Coronary artery (tissue), 2 donors: Measurements from ENCODE around the gene SEMA3F.

Experiments
- DNase-seq: peaks from one replicate; pipeline ENCODE4 v3.0.0-alpha.2; 2017; ENCODE audit warnings: low spot score
- H3K27ac ChIP-seq, 2 donors: fragments of 200-600 bp; sonication (generic); one replicate each; pipeline ENCODE4 v1.5.1; 2016 to 2019
- H3K4me3 ChIP-seq: fragments of 200-600 bp; sonication (generic); 2 replicates; pipeline ENCODE4 v1.5.1; 2016; ENCODE audit warnings: mild to moderate bottlenecking, moderate library complexity
- TF ChIP-seq, protein P1 (sequence below): fragments of 200-600 bp; sonication (generic); IDR thresholded peaks from one replicate; pipeline ENCODE4 v1.5.1; 2019; ENCODE audit warnings: antibody characterized with exemption

The SEMA3F gene

DNA sequence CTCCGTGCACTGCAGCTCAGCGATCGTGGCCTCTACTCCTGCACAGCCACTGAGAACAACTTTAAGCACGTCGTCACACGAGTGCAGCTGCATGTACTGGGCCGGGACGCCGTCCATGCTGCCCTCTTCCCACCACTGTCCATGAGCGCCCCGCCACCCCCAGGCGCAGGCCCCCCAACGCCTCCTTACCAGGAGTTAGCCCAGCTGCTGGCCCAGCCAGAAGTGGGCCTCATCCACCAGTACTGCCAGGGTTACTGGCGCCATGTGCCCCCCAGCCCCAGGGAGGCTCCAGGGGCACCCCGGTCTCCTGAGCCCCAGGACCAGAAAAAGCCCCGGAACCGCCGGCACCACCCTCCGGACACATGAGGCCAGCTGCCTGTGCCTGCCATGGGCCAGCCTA is 32.6 kb downstream of the SEMA3F start:
- TF ChIP-seq, protein P1, sequence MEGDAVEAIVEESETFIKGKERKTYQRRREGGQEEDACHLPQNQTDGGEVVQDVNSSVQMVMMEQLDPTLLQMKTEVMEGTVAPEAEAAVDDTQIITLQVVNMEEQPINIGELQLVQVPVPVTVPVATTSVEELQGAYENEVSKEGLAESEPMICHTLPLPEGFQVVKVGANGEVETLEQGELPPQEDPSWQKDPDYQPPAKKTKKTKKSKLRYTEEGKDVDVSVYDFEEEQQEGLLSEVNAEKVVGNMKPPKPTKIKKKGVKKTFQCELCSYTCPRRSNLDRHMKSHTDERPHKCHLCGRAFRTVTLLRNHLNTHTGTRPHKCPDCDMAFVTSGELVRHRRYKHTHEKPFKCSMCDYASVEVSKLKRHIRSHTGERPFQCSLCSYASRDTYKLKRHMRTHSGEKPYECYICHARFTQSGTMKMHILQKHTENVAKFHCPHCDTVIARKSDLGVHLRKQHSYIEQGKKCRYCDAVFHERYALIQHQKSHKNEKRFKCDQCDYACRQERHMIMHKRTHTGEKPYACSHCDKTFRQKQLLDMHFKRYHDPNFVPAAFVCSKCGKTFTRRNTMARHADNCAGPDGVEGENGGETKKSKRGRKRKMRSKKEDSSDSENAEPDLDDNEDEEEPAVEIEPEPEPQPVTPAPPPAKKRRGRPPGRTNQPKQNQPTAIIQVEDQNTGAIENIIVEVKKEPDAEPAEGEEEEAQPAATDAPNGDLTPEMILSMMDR = no peak
- no peak for DNase-seq
- Histone ChIP-seq H3K4me3 (no peak overlapping the region), H3K27ac (no peak overlapping the region)

DNA sequence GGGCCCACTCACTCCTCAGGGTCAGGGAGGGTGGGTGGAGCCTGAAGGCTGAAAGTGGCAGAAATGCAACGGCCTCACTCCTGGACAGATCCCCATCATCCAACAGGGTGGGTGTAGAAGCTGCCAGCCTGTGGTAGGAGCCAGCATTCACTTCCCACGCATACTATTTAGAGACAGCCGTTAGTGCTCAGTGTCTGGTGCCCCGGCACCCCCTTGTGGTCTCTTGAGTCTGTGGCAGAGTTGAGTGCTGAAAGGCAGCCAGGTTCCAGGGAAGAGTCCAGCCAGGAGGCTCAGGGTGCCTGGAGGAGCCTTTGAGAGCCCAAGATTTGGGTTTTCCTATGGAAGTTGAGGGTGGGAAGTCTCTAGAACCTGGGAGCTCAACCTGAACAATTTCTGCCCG is 34.1 kb downstream of the SEMA3F start:
- peak; percentile 85 for DNase-seq
- TF ChIP-seq, protein P1 = peak; percentile 76
- Histone ChIP-seq H3K4me3 (no peak overlapping the region), H3K27ac (peak overlapping the region in 1 of 2 donors; percentile 4)

DNA sequence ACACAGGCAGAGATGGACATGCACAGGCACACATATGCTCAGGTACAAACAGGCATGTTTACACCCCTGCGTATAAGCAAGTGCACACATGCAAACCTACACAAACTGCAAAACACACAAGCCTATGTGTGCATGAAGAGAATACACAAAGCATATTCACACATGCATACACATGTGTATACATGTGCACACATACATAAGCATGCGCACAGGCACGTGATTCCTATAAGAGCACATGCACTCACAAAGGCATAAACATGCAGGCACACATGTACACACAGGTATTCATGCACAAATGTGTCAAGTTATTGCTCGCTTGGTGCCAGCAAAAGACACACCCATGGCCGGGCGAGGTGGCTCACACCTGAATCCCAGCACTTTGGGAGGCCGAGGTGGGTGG is 34.9 kb downstream of the SEMA3F start:
- DNase-seq = no peak
- Histone ChIP-seq H3K4me3 (no peak overlapping the region), H3K27ac (no peak overlapping the region)
- TF ChIP-seq, protein P1 = no peak

DNA sequence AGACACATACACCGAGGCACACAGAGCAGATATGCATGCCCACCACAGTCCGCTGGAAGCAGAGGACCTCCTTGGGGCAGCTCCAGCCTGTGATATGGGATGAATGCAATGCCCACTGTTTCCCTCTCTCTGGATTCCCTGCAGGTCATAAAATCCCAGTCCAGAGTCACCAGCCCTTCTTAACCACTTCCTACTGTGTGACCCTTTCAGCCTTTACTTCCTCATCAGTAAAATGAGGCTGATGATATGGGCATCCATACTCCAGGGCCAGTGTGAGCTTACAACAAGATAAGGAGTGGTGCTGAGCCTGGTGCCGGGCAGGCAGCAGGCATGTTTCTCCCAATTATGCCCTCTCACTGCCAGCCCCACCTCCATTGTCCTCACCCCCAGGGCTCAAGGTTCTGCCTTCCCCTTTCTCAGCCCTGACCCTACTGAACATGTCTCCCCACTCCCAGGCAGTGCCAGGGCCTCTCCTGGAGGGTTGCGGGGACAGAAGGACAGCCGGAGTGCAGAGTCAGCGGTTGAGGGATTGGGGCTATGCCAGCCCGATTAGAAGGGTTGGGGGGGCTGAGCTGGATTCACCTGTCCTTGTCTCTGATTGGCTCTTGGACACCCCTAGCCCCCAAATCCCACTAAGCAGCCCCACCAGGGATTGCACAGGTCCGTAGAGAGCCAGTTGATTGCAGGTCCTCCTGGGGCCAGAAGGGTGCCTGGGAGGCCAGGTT is 36.0 kb downstream of the SEMA3F start, which contains the start of gene GNAT1:
Gene GNAT1, plus strand, starts transcription at position 675 of the 725 bp plus-strand sequence. CDS start 116 bp downstream, outside the sequence.
- Histone ChIP-seq H3K4me3 (no peak within 1 kb of the TSS), H3K27ac (no peak within 1 kb of the TSS)
- TF ChIP-seq, protein P1 = no peak
- DNase-seq = no peak

DNA sequence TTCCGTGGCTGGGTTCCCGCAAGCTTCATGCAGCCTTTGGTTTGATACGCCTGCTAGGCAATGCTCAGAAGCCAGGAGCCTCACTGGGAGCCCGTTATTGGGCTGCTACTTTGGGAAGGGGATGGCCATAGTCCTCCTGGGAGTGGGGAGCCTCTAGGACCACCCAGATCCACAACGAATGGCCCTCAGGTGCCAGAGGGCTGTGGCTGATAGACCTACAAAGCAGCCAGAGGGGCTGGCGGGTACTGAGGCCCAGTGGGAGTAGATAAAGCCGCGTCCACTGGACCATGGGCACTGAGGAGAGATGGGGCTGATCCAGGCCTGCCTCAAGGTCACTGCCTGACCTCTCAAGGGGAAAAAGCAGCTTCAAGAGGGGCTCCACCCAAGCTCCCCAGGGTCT is 37.0 kb downstream of the SEMA3F start:
- Histone ChIP-seq H3K4me3 (no peak overlapping the region), H3K27ac (no peak overlapping the region)
- DNase-seq = no peak
- TF ChIP-seq, protein P1 = no peak

DNA sequence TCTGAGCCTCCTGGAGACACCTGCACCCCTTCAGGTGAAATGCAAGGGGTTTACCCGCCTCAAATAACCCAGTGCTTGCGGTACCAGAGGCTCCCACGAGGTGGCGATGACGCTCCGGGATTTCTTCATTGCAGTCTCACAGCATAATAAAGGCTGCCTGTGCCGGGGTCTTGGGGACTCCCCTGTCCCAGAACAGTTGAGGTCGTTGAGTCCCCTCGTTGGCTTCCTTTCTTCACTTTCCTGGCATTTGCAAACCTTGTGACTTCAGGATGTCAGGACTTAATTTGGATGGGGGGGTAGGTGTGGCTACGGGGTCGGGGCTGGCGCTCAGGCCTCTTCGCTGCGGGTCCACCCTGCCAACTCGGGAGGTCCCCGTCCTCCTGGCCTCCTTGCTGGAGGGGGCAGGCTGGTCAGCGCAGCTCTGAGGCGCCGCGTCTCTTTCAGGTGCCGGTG is 37.6 kb downstream of the SEMA3F start:
- H3K4me3 ChIP-seq = no peak overlapping the region
- DNase-seq = no peak
- TF ChIP-seq, protein P1 = peak; percentile 77
- no peak overlapping the region for H3K27ac ChIP-seq

DNA sequence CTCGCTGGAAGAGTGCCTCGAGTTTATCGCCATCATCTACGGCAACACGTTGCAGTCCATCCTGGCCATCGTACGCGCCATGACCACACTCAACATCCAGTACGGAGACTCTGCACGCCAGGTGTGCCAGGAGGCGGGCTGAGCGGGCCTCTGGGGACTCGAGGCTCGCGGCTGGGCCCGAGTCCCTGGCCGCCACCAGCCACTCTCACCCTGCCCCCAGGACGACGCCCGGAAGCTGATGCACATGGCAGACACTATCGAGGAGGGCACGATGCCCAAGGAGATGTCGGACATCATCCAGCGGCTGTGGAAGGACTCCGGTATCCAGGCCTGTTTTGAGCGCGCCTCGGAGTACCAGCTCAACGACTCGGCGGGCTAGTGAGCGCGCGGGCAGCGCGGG is 38.2 kb downstream of the SEMA3F start:
- Histone ChIP-seq H3K27ac (no peak overlapping the region), H3K4me3 (peak overlapping the region; percentile 51)
- TF ChIP-seq, protein P1 = no peak
- no peak for DNase-seq
